ENCODE results near the gene IPPK. TPM values are rescaled to one million over a fixed set of nuclear protein-coding genes. Genes with fewer than 3 reads are reported as not detected.

The IPPK gene
- total RNA-seq, 2 donors from 2014 or later: 10.3 to 14.0 TPM

- Histone ChIP-seq H3K9me3 (no peaks in the 10 kb centered on the region), H3K27ac (peak overlapping the region; percentile 66 to 72), H3K36me3 (no peaks in the 10 kb centered on the region), H3K4me3 (no peak overlapping the region), H3K4me1 (replicated peaks) (no peaks in the 10 kb centered on the region), H3K27me3 (replicated peaks; ENCODE audit: insufficient read depth) (no peaks in the 10 kb centered on the region)
- DNase-seq (ENCODE audit: low spot score): no peak
- TF ChIP-seq CTCF (IDR thresholded peaks at IDR 0.05) (no peak), POLR2A (IDR thresholded peaks at IDR 0.05) (no peak), POLR2AphosphoS5 (IDR thresholded peaks at IDR 0.05) (no peak)
- intact Hi-C loops (cut with DNase I): no loop called here
- WGBS: 67% methylated on average over 11 of the region's 11 CpGs
Observed at GRCh38 chr9:92616199-92616641, 53.7 kb downstream of the IPPK start.

- TF ChIP-seq CTCF (IDR thresholded peaks at IDR 0.05) (no peak), POLR2A (IDR thresholded peaks at IDR 0.05) (no peak), POLR2AphosphoS5 (IDR thresholded peaks at IDR 0.05) (no peak)
- no peak for DNase-seq (ENCODE audit: low spot score)
- Histone ChIP-seq H3K4me3 (no peak overlapping the region), H3K27ac (peak overlapping the region; percentile 31 to 72), H3K4me1 (replicated peaks) (no peaks in the 10 kb centered on the region), H3K36me3 (no peaks in the 10 kb centered on the region), H3K9me3 (no peaks in the 10 kb centered on the region), H3K27me3 (replicated peaks; ENCODE audit: insufficient read depth) (no peaks in the 10 kb centered on the region)
- intact Hi-C loops (cut with DNase I): no loop called here
- WGBS: 78% methylated on average over 13 of the region's 13 CpGs
Observed at GRCh38 chr9:92615790-92616189, 54.1 kb downstream of the IPPK start.

GRCh38 chr9:92614763-92615461 is 55.0 kb downstream of the IPPK start:
- no peak for DNase-seq (ENCODE audit: low spot score)
- Histone ChIP-seq H3K27me3 (replicated peaks; ENCODE audit: insufficient read depth) (no peaks in the 10 kb centered on the region), H3K4me3 (no peak overlapping the region), H3K4me1 (replicated peaks) (no peaks in the 10 kb centered on the region), H3K27ac (peak overlapping the region; percentile 38 to 72), H3K36me3 (no peaks in the 10 kb centered on the region), H3K9me3 (no peaks in the 10 kb centered on the region)
- intact Hi-C loops (cut with DNase I): no loop called here
- WGBS: 71% methylated on average over 17 of the region's 17 CpGs
- TF ChIP-seq POLR2A (IDR thresholded peaks at IDR 0.05): no peak

GRCh38 chr9:92614123-92614510 is 55.8 kb downstream of the IPPK start:
- no peak for DNase-seq (ENCODE audit: low spot score)
- Histone ChIP-seq H3K27ac (peak overlapping the region; percentile 9 to 72), H3K36me3 (no peaks in the 10 kb centered on the region), H3K4me1 (replicated peaks) (no peaks in the 10 kb centered on the region), H3K27me3 (replicated peaks; ENCODE audit: insufficient read depth) (no peaks in the 10 kb centered on the region), H3K9me3 (no peaks in the 10 kb centered on the region), H3K4me3 (no peak overlapping the region)
- TF ChIP-seq POLR2A (IDR thresholded peaks at IDR 0.05) (no peak), CTCF (IDR thresholded peaks at IDR 0.05) (no peak), POLR2AphosphoS5 (IDR thresholded peaks at IDR 0.05) (no peak)
- 82% methylated on average over 9 of the region's 9 CpGs for WGBS
- intact Hi-C loops (cut with DNase I): no loop called here

GRCh38 chr9:92613268-92614122 is 56.4 kb downstream of the IPPK start:
- Histone ChIP-seq H3K4me3 (no peak overlapping the region), H3K9me3 (no peaks in the 10 kb centered on the region), H3K27ac (peak overlapping the region; percentile 9 to 72), H3K27me3 (replicated peaks; ENCODE audit: insufficient read depth) (no peaks in the 10 kb centered on the region), H3K4me1 (replicated peaks) (no peaks in the 10 kb centered on the region), H3K36me3 (no peaks in the 10 kb centered on the region)
- intact Hi-C loops (cut with DNase I): no loop called here
- no peak for DNase-seq (ENCODE audit: low spot score)
- 92% methylated on average over 23 of the region's 23 CpGs for WGBS
- no peak for TF ChIP-seq CTCF (IDR thresholded peaks at IDR 0.05)
- no peak for TF ChIP-seq POLR2AphosphoS5 (IDR thresholded peaks at IDR 0.05)
- no peak for TF ChIP-seq POLR2A (IDR thresholded peaks at IDR 0.05)

Measured in prostate gland (tissue), 2 donors.